Neural cell (in vitro differentiated cells): ENCODE results near the gene METTL26. TPM values are rescaled to one million over a fixed set of nuclear protein-coding genes. Genes with fewer than 3 reads are reported as not detected.

Source experiments
- H2AFZ ChIP-seq: fragments of 200-600, 300-800 bp; sonication (generic), shearing (Covaris generic); 2 replicates; pipeline ENCODE4 v1.6.0; 2014; ENCODE audit warnings: low read depth, mild to moderate bottlenecking, antibody characterized with exemption, low read length, moderate library complexity
- H3F3A ChIP-seq: fragments of 200-600 bp; shearing (Covaris generic); 2 replicates; pipeline ENCODE4 v1.6.1; 2016; ENCODE audit warnings: mild to moderate bottlenecking, moderate library complexity, mixed read lengths, antibody characterized with exemption, low read length; ENCODE audit not compliant: insufficient read depth, poor library complexity, severe bottlenecking
- H3K27ac ChIP-seq: fragments of 200-600, 300-800 bp; sonication (generic), shearing (Covaris generic); 2 replicates; pipeline ENCODE4 v1.5.1; 2014; ENCODE audit warnings: mild to moderate bottlenecking, low read length, moderate library complexity
- H3K27me3 ChIP-seq: fragments of 300-800, 200-600 bp; sonication (generic), shearing (Covaris generic); 2 replicates; pipeline ENCODE4 v1.6.0; 2014; ENCODE audit warnings: mild to moderate bottlenecking, low read depth, low read length, moderate library complexity; ENCODE audit not compliant: insufficient read depth
- H3K36me3 ChIP-seq: fragments of 300-800, 200-600 bp; sonication (generic), shearing (Covaris generic); 2 replicates; pipeline ENCODE4 v1.5.1; 2014; ENCODE audit warnings: mild to moderate bottlenecking, antibody characterized with exemption, low read length, moderate library complexity; ENCODE audit not compliant: insufficient read depth
- H3K4me2 ChIP-seq: fragments of 300-800, 200-600 bp; sonication (generic), shearing (Covaris generic); 2 replicates; pipeline ENCODE4 v1.6.0; 2014; ENCODE audit warnings: mild to moderate bottlenecking, low read length
- H3K4me3 ChIP-seq: fragments of 300-800, 200-600 bp; sonication (generic), shearing (Covaris generic); 2 replicates; pipeline ENCODE4 v1.5.1; 2014; ENCODE audit warnings: mild to moderate bottlenecking, low read length, moderate library complexity
- H3K79me2 ChIP-seq: fragments of 200-600 bp; shearing (Covaris generic); replicated peaks from 2 replicates; pipeline ENCODE4 v1.6.0; 2014; ENCODE audit warnings: mild to moderate bottlenecking, low read length, moderate library complexity; ENCODE audit not compliant: insufficient read depth
- H3K9ac ChIP-seq: fragments of 300-800, 200-600 bp; sonication (generic), shearing (Covaris generic); 2 replicates; pipeline ENCODE4 v1.6.1; 2016; ENCODE audit warnings: mild to moderate bottlenecking, low read length, mixed read lengths
- H3K9me2 ChIP-seq: fragments of 200-600 bp; shearing (Covaris generic); 2 replicates; pipeline ENCODE4 v1.6.1; 2016; ENCODE audit warnings: mild to moderate bottlenecking, low read length, mixed read lengths; ENCODE audit not compliant: insufficient read depth
- H3K9me3 ChIP-seq: fragments of 200-600, 300-800 bp; sonication (generic), shearing (Covaris generic); 2 replicates; pipeline ENCODE4 v1.6.1; 2016; ENCODE audit warnings: mild to moderate bottlenecking, mixed run types, low read length, moderate library complexity, mixed read lengths
- H4K20me1 ChIP-seq: fragments of 200-600 bp; shearing (Covaris generic); 2 replicates; pipeline ENCODE4 v1.6.1; 2016; ENCODE audit warnings: mild to moderate bottlenecking, mixed run types; ENCODE audit not compliant: insufficient read depth
- CTCF ChIP-seq: fragments of 450-650 bp; IDR thresholded peaks from 2 replicates; pipeline ENCODE4 v1.5.1; 2014; ENCODE audit warnings: antibody characterized with exemption, mild to moderate bottlenecking, moderate library complexity; ENCODE audit not compliant: poor library complexity, severe bottlenecking
- EP300 ChIP-seq: fragments of 450-650 bp; conservative IDR thresholded peaks from 2 replicates; pipeline ENCODE4 v1.6.1; 2014; ENCODE audit warnings: antibody characterized with exemption, mild to moderate bottlenecking, moderate library complexity; ENCODE audit not compliant: poor library complexity, severe bottlenecking
- EZH2 ChIP-seq: fragments of 200-600, 300-800 bp; shearing (Covaris generic), sonication (generic); IDR thresholded peaks from 2 replicates; pipeline ENCODE4 v1.6.1; 2014; ENCODE audit warnings: antibody characterized with exemption, low read length, borderline replicate concordance, mild to moderate bottlenecking; ENCODE audit not compliant: insufficient read depth, poor library complexity, severe bottlenecking
- MXI1 ChIP-seq: fragments of 450-650 bp; conservative IDR thresholded peaks from 2 replicates; pipeline ENCODE4 v1.6.1; 2014; ENCODE audit warnings: antibody characterized with exemption, mild to moderate bottlenecking; ENCODE audit not compliant: poor library complexity, severe bottlenecking
- POLR2AphosphoS5 ChIP-seq: IDR thresholded peaks from 2 replicates; pipeline ENCODE4 v1.6.1; 2012
- RAD21 ChIP-seq: fragments of 450-650 bp; conservative IDR thresholded peaks from 2 replicates; pipeline ENCODE4 v1.6.1; 2014; ENCODE audit warnings: antibody characterized with exemption, mild to moderate bottlenecking, moderate library complexity
- REST ChIP-seq: IDR thresholded peaks from 2 replicates; pipeline ENCODE4 v1.6.1; 2012; ENCODE audit warnings: borderline replicate concordance
- SMC3 ChIP-seq: fragments of 450-650 bp; conservative IDR thresholded peaks from 2 replicates; pipeline ENCODE4 v1.6.1; 2014; ENCODE audit warnings: antibody characterized with exemption, mild to moderate bottlenecking, moderate library complexity; ENCODE audit not compliant: poor library complexity
- TAF1 ChIP-seq: IDR thresholded peaks from 2 replicates; pipeline ENCODE4 v1.6.1; 2012; ENCODE audit warnings: low read depth
- polyA plus RNA-seq: library from polyadenylated mRNA; depleted of rRNA; stranded (reverse); fragments of >200 nt; gene quantifications from 2 replicates; pipeline ENCODE4 v1.2.3, GENCODE V29; 2014

The METTL26 gene
- polyA plus RNA-seq, 1 donor from 2014 or later, result 127 TPM

DNA sequence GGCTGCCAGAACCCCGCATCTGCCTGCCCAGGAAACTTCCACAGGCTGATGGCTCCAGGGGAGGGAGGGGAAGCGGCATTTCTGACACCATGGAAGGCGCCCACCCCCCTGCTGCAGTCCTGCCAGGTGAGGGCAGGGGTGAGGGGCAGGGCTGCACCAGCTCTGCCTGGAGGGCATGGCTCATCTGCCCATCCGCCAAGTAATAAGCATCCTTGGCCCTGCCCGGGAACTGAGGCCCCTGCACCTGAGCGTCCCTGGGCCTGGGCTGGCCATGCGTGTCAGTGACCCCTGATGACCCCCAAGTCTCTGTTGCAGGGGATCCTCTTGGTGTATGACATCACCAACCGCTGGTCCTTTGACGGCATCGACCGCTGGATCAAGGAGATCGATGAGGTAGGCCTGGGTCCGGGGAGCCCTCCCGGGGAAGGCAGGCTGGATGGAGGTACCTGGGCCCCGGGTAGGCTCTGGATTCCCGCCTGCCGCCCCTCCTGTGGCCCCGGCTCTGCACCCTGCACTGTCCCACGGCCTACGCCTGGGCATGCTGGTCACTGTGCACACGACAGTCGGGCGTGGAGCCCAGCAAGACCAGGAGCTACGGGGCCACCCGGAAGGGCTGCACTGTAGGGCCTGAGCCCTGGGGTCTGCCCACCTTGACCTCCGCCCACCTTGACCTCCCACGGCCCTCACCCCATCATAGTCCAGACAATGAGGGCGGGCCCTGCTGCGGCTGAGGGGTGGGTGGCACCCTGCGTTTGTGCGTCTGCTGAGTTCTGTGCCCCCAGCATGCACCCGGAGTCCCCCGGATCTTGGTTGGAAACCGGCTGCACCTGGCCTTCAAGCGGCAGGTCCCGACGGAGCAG is 10.8 kb downstream of the METTL26 start:
- no peaks in the 10 kb centered on the region for H3F3A ChIP-seq

More for the DNA sequence above, 10.8 kb downstream of the METTL26 start:
- H3K79me2 ChIP-seq, result no peaks in the 10 kb centered on the region
- no peaks in the 10 kb centered on the region for H3K36me3 ChIP-seq
- no peaks in the 10 kb centered on the region for H4K20me1 ChIP-seq
- TF ChIP-seq CTCF (no peak), EZH2 (no peak), REST (no peak), SMC3 (no peak), RAD21 (no peak), TAF1 (no peak), MXI1 (no peak), POLR2AphosphoS5 (no peak), EP300 (no peak)
- H3K9ac ChIP-seq, result no peak overlapping the region
- no peak overlapping the region for H3K27ac ChIP-seq
- no peak overlapping the region for H3K4me3 ChIP-seq
- H3K9me3 ChIP-seq, result no peaks in the 10 kb centered on the region
- no peaks in the 10 kb centered on the region for H3K27me3 ChIP-seq
- H3K4me2 ChIP-seq, result no peak overlapping the region
- no peak overlapping the region for H2AFZ ChIP-seq
- no peaks in the 10 kb centered on the region for H3K9me2 ChIP-seq
